GM12878 (cell line): Measurements from ENCODE around the gene SCNN1B.

Source experiments
- BCLAF1 ChIP-seq: fragments of 450-650 bp; IDR thresholded peaks from 2 replicates; pipeline ENCODE4 v1.6.1; 2017; ENCODE audit warnings: antibody characterized with exemption, mild to moderate bottlenecking, moderate library complexity
- BHLHE40 ChIP-seq, 2 experiments: fragments of 450-650 bp in 1 of 2; IDR thresholded peaks; 2 replicates each; pipeline ENCODE4 v1.6.1; 2011 to 2017; ENCODE audit warnings: low read depth in 2 of 2, borderline replicate concordance in 1 of 2, improper control_type of control experiment in 1 of 2, low read length in 1 of 2, mild to moderate bottlenecking in 1 of 2
- CBX5 ChIP-seq: sonication (generic); IDR thresholded peaks from 2 replicates; pipeline ENCODE4 v1.6.1; 2016; ENCODE audit warnings: low read depth, moderate library complexity, mild to moderate bottlenecking, inconsistent platforms
- CEBPZ ChIP-seq: fragments of 150-350 bp; IDR thresholded peaks from 2 replicates; pipeline ENCODE4 v1.6.1; 2016; ENCODE audit warnings: low read depth, low read length
- CTCF ChIP-seq, 3 experiments: IDR thresholded peaks in 2 of 3; conservative IDR thresholded peaks in 1 of 3; 2 replicates each; pipeline ENCODE4 v1.5.1; 2011; ENCODE audit warnings: low read depth in 3 of 3, low read length in 3 of 3, mild to moderate bottlenecking in 3 of 3, control low read depth in 2 of 3, moderate library complexity in 2 of 3, inconsistent platforms in 1 of 3, mixed read lengths in 1 of 3; ENCODE audit not compliant: control insufficient read depth in 2 of 3, insufficient read depth in 1 of 3; ENCODE audit errors: extremely low read depth in 1 of 3
- EP300 ChIP-seq, 2 experiments: fragments of 150-350 bp in 1 of 2; IDR thresholded peaks; 2 replicates each; pipeline ENCODE4 v1.6.1; 2011 to 2012; ENCODE audit warnings: low read depth in 2 of 2, low read length in 2 of 2, borderline replicate concordance in 1 of 2, improper control_type of control experiment in 1 of 2, inconsistent platforms in 1 of 2; ENCODE audit not compliant: control insufficient read depth in 1 of 2
- FOXK2 ChIP-seq: fragments of 450-650 bp; IDR thresholded peaks from 2 replicates; pipeline ENCODE4 v1.6.1; 2017; ENCODE audit warnings: mild to moderate bottlenecking, moderate library complexity
- MXI1 ChIP-seq: fragments of 150-350 bp; IDR thresholded peaks from 2 replicates; pipeline ENCODE4 v1.6.1; 2011; ENCODE audit warnings: low read depth, mild to moderate bottlenecking, inconsistent platforms, low read length, improper control_type of control experiment
- POLR2AphosphoS2 ChIP-seq: IDR thresholded peaks from 2 replicates; pipeline ENCODE4 v1.6.1; 2011; ENCODE audit warnings: low read depth, mild to moderate bottlenecking, low read length, improper control_type of control experiment, moderate library complexity
- RAD21 ChIP-seq: IDR thresholded peaks from 2 replicates; pipeline ENCODE4 v1.6.1; 2011; ENCODE audit warnings: mild to moderate bottlenecking, low read depth, low read length, moderate library complexity; ENCODE audit not compliant: insufficient read depth
- RCOR1 ChIP-seq: conservative IDR thresholded peaks from 2 replicates; pipeline ENCODE4 v1.6.1; 2012; ENCODE audit warnings: low read depth, low read length, improper control_type of control experiment
- RELA ChIP-seq: fragments of 450-650 bp; IDR thresholded peaks from 2 replicates; pipeline ENCODE4 v1.8.0; 2014; ENCODE audit warnings: borderline replicate concordance; ENCODE audit not compliant: partially characterized antibody
- REST ChIP-seq: IDR thresholded peaks from 2 replicates; pipeline ENCODE4 v1.6.1; 2012; ENCODE audit warnings: mild to moderate bottlenecking, low read depth, low read length

GRCh38 chr16:23416816-23417215 lies 114.7 kb downstream of the SCNN1B start:
- TF ChIP-seq CTCF (IDR thresholded peaks at IDR 0.05 in 2 of 3, conservative IDR thresholded peaks at IDR 0.05 in 1 of 3; ENCODE audit: control insufficient read depth in 2 of 3, extremely low read depth in 1 of 3, insufficient read depth in 1 of 3, low read depth in 3 of 3, low read length in 3 of 3) (no peak), BCLAF1 (no peak), REST (no peak), POLR2AphosphoS2 (no peak), MXI1 (no peak), EP300 (IDR thresholded peaks at IDR 0.05; ENCODE audit: borderline replicate concordance in 1 of 2, control insufficient read depth in 1 of 2, low read depth in 2 of 2, low read length in 2 of 2) (no peak), CEBPZ (no peak), CBX5 (no peak), RAD21 (no peak), FOXK2 (no peak), BHLHE40 (IDR thresholded peaks at IDR 0.05; ENCODE audit: borderline replicate concordance in 1 of 2, low read depth in 2 of 2, low read length in 1 of 2) (no peak), RELA (no peak), RCOR1 (no peak)
